MM.1S (cell line): ENCODE data around the gene ANKIB1.
"Not testable (repeated sequence)": the region's sequence is repeated elsewhere in the genome, so short reads cannot be mapped to it uniquely, and the experiment has no call there.

ENCODE experiments used
- DNase-seq: peaks from one replicate; pipeline ENCODE4 v3.0.0-alpha.2; 2015
- H2AFZ ChIP-seq: fragments of 300-600 bp; sonication (generic); 2 replicates; pipeline ENCODE4 v1.6.0; 2016; ENCODE audit warnings: antibody characterized with exemption, low read length
- H3F3A ChIP-seq: fragments of 300-600 bp; sonication (generic); 2 replicates; pipeline ENCODE4 v1.6.1; 2016; ENCODE audit warnings: mild to moderate bottlenecking, antibody characterized with exemption, low read length, moderate library complexity, mixed read lengths; ENCODE audit not compliant: insufficient read depth
- H3K27ac ChIP-seq: fragments of 300-600 bp; sonication (generic); 2 replicates; pipeline ENCODE4 v1.5.1; 2016; ENCODE audit warnings: mild to moderate bottlenecking, low read length
- H3K27me3 ChIP-seq: fragments of 300-600 bp; sonication (generic); replicated peaks from 2 replicates; pipeline ENCODE4 v1.6.0; 2016; ENCODE audit warnings: low read length; ENCODE audit not compliant: insufficient read depth
- H3K36me3 ChIP-seq: fragments of 300-600 bp; sonication (generic); replicated peaks from 2 replicates; pipeline ENCODE4 v1.6.1; 2016; ENCODE audit warnings: mild to moderate bottlenecking, low read length, mixed read lengths; ENCODE audit not compliant: insufficient read depth
- H3K4me1 ChIP-seq: fragments of 300-600 bp; sonication (generic); 2 replicates; pipeline ENCODE4 v1.6.1; 2016; ENCODE audit warnings: low read length, mixed read lengths
- H3K4me2 ChIP-seq: fragments of 300-600 bp; sonication (generic); 2 replicates; pipeline ENCODE4 v1.6.0; 2016; ENCODE audit warnings: low read depth, low read length
- H3K4me3 ChIP-seq: fragments of 300-600 bp; sonication (generic); 2 replicates; pipeline ENCODE4 v1.5.1; 2016; ENCODE audit warnings: low read length, mixed read lengths
- H3K79me2 ChIP-seq: fragments of 300-600 bp; sonication (generic); 2 replicates; pipeline ENCODE4 v1.6.1; 2016; ENCODE audit warnings: mixed run types, low read length, mixed read lengths
- H3K9ac ChIP-seq: fragments of 300-600 bp; sonication (generic); 2 replicates; pipeline ENCODE4 v1.6.1; 2016; ENCODE audit warnings: low read length, mixed read lengths
- H3K9me2 ChIP-seq: fragments of 300-600 bp; sonication (generic); replicated peaks from 2 replicates; pipeline ENCODE4 v1.6.1; 2016; ENCODE audit warnings: mild to moderate bottlenecking, low read length, mixed read lengths; ENCODE audit not compliant: insufficient read depth
- H3K9me3 ChIP-seq: fragments of 300-600 bp; sonication (generic); replicated peaks from 2 replicates; pipeline ENCODE4 v1.6.1; 2016; ENCODE audit warnings: mild to moderate bottlenecking, low read length, mixed read lengths; ENCODE audit not compliant: insufficient read depth
- H4K20me1 ChIP-seq: fragments of 300-600 bp; sonication (generic); 2 replicates; pipeline ENCODE4 v1.6.1; 2016; ENCODE audit warnings: mild to moderate bottlenecking, low read length, moderate library complexity, mixed read lengths; ENCODE audit not compliant: insufficient read depth
- EZH2 ChIP-seq: fragments of 300-600 bp; sonication (generic); optimal IDR thresholded peaks from 2 replicates; pipeline ENCODE3; 2017; ENCODE audit warnings: low read depth, mild to moderate bottlenecking, antibody characterized with exemption, low read length, mixed read lengths
- EZH2phosphoT487 ChIP-seq: fragments of 300-600 bp; sonication (generic); IDR thresholded peaks from 2 replicates; pipeline ENCODE4 v1.6.1; 2018; ENCODE audit warnings: antibody characterized with exemption, low read length
- TF ChIP-seq, protein P1 (sequence below): fragments of 300-600 bp; sonication (generic); IDR thresholded peaks from 2 replicates; pipeline ENCODE4 v1.5.1; 2016; ENCODE audit warnings: antibody characterized with exemption, low read length, mixed read lengths

The ANKIB1 gene

GRCh38 chr7:92250603-92251002 lies 4.8 kb downstream of the ANKIB1 start:
- Histone ChIP-seq H3K27ac (no peak overlapping the region), H3K27me3 (no peaks in the 10 kb centered on the region), H4K20me1 (no peaks in the 10 kb centered on the region), H3K36me3 (no peaks in the 10 kb centered on the region), H3K9me2 (no peaks in the 10 kb centered on the region), H2AFZ (no peak overlapping the region), H3K4me2 (no peak overlapping the region), H3K4me3 (no peak overlapping the region), H3K4me1 (no peaks in the 10 kb centered on the region; the same call in 1 of the 2 replicates), H3K79me2 (peaks cover 87% of the 10 kb centered on the region), H3K9ac (no peak overlapping the region), H3F3A (peaks cover 16% of the 10 kb centered on the region), H3K9me3 (no peaks in the 10 kb centered on the region)
- no peak for DNase-seq
- no peak for TF ChIP-seq EZH2phosphoT487
- TF ChIP-seq EZH2, result no peak
- TF ChIP-seq, protein P1, sequence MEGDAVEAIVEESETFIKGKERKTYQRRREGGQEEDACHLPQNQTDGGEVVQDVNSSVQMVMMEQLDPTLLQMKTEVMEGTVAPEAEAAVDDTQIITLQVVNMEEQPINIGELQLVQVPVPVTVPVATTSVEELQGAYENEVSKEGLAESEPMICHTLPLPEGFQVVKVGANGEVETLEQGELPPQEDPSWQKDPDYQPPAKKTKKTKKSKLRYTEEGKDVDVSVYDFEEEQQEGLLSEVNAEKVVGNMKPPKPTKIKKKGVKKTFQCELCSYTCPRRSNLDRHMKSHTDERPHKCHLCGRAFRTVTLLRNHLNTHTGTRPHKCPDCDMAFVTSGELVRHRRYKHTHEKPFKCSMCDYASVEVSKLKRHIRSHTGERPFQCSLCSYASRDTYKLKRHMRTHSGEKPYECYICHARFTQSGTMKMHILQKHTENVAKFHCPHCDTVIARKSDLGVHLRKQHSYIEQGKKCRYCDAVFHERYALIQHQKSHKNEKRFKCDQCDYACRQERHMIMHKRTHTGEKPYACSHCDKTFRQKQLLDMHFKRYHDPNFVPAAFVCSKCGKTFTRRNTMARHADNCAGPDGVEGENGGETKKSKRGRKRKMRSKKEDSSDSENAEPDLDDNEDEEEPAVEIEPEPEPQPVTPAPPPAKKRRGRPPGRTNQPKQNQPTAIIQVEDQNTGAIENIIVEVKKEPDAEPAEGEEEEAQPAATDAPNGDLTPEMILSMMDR, result no peak

GRCh38 chr7:92251181-92251580 lies 5.4 kb downstream of the ANKIB1 start:
- Histone ChIP-seq H3K9me3 (no peaks in the 10 kb centered on the region), H3K4me1 (no peaks in the 10 kb centered on the region; the same call in 1 of the 2 replicates), H4K20me1 (no peaks in the 10 kb centered on the region), H3K9ac (no peak overlapping the region), H3K9me2 (no peaks in the 10 kb centered on the region), H3K79me2 (peaks cover 93% of the 10 kb centered on the region), H3K4me2 (no peak overlapping the region), H3K27me3 (no peaks in the 10 kb centered on the region), H3K4me3 (no peak overlapping the region), H3K36me3 (no peaks in the 10 kb centered on the region), H3F3A (peaks cover 16% of the 10 kb centered on the region), H2AFZ (no peak overlapping the region), H3K27ac (no peak overlapping the region)
- TF ChIP-seq EZH2phosphoT487 (no peak), EZH2 (no peak)
- TF ChIP-seq, protein P1, result no peak
- no peak for DNase-seq

GRCh38 chr7:92253251-92253650 lies 7.5 kb downstream of the ANKIB1 start:
- H2AFZ ChIP-seq, result no peak overlapping the region
- H3K4me3 ChIP-seq, result no peak overlapping the region
- DNase-seq, result no peak
- H3K9me2 ChIP-seq, result no peaks in the 10 kb centered on the region
- H3K36me3 ChIP-seq, result no peaks in the 10 kb centered on the region
- no peaks in the 10 kb centered on the region for H3K9me3 ChIP-seq
- TF ChIP-seq EZH2phosphoT487 (no peak), EZH2 (no peak)
- TF ChIP-seq, protein P1, result no peak
- no peaks in the 10 kb centered on the region for H3K27me3 ChIP-seq
- H4K20me1 ChIP-seq, result no peaks in the 10 kb centered on the region
- no peaks in the 10 kb centered on the region; the same call in 1 of the 2 replicates for H3K4me1 ChIP-seq
- H3K79me2 ChIP-seq, result peaks cover 91% of the 10 kb centered on the region
- H3K9ac ChIP-seq, result no peak overlapping the region
- H3F3A ChIP-seq, result peaks cover 4% of the 10 kb centered on the region
- H3K27ac ChIP-seq, result no peak overlapping the region
- no peak overlapping the region for H3K4me2 ChIP-seq

DNA sequence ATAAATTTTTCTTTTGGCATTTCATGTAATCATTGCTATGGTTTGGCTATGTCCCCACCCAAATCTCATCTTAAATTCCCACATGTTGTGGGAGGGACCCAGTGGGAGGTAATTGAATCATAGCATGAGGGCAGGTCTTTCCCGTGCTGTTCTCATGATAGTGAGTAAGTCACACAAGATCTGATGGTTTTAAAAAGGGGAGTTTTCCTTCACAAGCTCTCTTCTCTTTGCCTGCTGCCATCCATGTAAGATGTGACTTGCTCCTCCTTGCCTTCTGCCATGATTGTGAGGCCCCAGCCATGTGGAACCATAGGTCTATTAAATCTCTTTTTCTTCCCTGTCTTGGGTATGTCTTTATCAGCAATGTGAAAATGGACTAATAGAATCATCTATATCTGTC lies 9.0 kb downstream of the ANKIB1 start:
- not testable (repeated sequence) for DNase-seq, H3K9me2 ChIP-seq, H3K9ac ChIP-seq, H3K4me2 ChIP-seq, H2AFZ ChIP-seq, H3K9me3 ChIP-seq, H4K20me1 ChIP-seq, H3K4me3 ChIP-seq, H3K27ac ChIP-seq, H3F3A ChIP-seq, H3K27me3 ChIP-seq, H3K4me1 ChIP-seq, H3K36me3 ChIP-seq
- H3K79me2 ChIP-seq, result peaks cover 88% of the 10 kb centered on the region
